ENCODE results near the gene KLHL26.
"Not testable (repeated sequence)": the region's sequence is repeated elsewhere in the genome, so short reads cannot be mapped to it uniquely, and the experiment has no call there.

The KLHL26 gene

DNA sequence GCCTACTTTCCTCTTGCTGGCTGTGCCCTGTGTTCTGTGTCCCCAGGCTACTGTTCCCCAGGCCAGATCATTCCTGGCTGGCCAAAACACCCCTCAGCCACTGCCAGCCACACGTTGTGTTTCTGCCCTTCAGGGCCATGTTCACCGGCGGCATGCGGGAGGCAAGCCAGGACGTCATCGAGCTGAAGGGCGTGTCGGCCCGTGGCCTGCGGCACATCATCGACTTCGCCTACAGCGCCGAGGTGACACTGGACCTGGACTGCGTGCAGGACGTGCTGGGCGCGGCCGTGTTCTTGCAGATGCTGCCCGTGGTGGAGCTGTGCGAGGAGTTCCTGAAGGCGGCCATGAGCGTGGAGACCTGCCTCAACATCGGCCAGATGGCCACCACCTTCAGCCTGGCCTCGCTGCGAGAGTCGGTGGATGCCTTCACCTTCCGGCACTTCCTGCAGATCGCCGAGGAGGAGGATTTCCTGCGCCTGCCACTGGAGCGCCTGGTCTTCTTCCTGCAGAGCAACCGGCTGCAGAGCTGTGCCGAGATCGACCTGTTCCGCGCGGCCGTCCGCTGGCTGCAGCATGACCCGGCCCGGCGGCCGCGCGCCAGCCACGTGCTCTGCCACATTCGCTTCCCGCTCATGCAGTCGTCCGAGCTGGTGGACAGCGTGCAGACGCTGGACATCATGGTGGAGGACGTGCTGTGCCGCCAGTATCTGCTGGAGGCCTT lies 30.9 kb downstream of the KLHL26 start:
- no peak for DNase-seq

DNA sequence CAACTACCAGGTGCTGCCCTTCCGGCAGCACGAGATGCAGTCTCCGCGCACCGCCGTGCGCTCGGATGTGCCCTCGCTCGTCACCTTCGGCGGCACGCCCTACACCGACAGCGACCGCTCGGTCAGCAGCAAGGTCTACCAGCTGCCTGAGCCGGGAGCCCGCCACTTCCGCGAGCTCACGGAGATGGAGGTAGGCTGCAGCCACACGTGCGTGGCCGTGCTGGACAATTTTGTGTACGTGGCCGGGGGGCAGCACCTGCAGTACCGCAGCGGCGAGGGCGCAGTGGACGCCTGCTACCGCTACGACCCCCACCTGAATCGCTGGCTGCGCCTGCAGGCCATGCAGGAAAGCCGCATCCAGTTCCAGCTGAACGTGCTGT lies 31.4 kb downstream of the KLHL26 start:
- DNase-seq, result no peak

DNA sequence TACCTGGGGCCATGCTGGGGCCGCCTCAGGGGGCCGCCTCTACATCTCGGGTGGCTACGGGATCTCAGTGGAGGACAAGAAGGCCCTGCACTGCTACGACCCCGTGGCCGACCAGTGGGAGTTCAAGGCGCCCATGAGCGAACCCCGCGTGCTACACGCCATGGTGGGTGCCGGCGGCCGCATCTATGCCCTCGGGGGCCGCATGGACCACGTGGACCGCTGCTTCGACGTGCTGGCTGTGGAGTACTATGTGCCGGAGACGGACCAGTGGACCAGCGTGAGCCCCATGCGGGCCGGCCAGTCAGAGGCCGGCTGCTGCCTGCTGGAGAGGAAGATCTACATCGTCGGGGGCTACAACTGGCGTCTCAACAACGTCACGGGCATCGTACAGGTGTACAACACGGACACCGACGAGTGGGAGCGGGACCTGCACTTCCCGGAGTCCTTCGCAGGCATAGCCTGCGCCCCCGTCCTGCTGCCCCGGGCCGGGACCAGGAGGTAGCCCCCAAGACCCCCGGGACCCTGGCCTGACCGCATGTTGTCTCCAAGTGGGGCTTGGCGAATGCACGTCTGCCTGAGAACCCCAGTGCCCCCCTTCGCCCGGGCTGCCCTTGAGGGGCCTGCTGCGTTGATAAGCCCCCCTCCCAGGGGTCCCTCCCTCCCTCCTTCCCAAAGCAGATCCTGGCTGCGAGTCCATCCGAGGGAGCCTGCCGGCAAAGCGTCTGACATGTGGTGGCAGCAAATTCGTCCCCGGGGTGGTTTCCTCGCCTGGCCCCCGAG lies 32.1 kb downstream of the KLHL26 start:
- no peak for DNase-seq

GRCh38 chr19:18669524-18669817 lies 32.6 kb downstream of the KLHL26 start:
- DNase-seq, result no peak

DNA sequence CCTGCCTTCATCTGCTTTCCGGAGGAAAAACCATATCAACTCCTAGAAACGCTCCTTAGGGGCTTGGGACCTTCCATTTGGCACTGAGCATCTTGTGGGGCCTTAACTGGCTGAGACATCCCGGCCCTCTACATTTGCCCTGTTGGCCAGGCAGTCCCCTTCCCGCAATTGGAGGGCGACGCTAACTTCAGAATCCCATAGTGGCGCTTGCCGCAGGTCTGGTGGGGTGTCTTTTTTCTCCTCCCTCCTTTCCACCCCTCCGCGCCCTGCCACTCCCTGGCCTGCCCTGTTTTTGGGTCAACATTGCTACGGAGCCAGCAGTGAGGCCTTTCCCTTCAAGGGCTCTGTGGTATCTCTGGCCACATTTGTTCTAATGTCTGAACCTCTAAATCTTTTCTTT lies 33.1 kb downstream of the KLHL26 start:
- DNase-seq, result no peak

DNA sequence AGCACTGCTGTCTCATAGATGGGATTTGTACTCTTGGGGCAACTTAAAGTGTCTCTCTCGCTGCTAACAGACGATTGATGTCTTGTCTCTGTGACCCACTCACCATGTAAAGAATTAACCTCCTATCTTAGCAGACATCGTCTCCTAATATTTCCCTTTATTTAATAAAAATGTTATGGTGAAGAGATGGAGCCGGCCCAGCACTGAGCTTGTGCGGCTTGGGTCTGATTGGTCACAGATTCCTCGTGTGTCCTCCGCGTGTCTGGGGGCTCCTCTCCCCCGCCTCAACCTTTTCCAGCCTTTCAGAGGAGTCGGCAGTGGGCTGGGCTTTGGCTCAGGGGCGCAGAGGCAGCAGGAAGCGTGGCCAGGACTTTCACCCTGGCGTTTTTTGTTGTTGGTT lies 33.5 kb downstream of the KLHL26 start:
- no peak for DNase-seq

DNA sequence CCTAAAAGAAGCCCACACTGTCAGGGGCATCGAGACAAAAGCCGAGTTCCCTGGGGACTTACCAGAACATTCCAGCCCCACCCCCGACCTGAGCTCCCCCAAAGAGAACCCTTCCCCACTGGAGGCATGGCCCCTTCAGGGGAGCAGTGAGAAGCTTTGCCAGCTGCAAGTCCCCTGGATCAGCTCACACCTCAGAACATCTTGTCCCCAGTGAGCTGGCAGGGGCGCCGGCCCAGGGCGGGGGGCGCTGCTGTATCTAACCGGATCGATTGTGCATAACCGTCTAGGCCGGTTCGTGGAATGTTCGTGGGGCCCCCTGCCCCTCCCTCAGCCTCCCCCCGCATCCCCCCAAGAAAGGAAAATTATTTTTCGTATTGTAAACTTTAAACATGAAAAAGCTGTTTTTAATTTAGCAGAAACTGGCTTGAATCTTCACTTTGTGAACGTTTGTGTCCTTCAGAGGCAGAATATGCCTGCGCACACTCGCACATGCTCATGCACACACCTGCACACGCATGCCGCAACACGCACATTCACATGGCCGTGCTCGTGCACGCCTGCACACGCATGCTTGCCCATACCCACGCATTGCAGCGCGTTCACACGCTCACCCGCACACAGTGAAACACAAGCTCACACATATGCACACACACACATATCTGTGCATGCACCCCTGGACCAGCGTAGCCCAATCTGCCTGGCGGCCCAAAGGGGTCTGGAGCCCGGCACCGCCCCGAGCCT lies 34.6 kb downstream of the KLHL26 start:
- DNase-seq, result no peak

GRCh38 chr19:18672044-18672451 lies 35.2 kb downstream of the KLHL26 start:
- no peak for DNase-seq

DNA sequence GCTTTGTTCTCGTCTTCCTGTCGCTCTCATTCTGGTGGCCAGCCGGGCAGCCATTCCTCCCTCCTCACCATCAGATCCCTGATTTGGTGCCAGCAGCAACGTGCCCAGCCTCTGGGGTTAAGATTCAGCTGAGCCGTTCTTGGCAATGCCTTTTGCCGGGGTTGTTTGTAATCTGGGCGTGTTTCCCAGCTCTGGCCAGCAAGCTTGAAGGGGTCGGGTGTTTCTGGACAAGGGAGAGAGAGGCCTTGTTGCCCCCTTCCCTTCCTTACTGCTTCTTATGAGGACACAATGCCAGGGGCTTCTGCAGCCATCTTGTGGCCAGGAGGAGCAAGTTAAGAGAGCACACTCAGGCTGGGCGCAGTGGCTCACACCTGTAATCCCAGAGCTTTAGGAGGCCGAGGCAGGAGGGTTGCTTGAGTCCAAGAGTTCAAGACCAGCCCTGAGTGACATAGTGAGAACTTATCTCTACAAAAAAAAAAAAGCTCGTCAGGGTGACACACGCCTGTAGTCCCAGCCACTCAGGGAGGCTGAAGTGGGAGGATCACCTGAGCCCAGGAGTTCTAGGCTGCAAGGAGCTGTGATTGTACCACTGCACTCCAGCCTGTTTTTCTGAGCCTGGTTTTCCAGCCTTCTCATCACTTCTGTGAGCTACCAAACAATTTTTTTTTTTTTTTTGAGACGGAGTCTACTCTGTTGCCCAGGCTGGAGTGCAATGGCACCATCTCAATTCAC lies 35.9 kb downstream of the KLHL26 start:
- no peak for DNase-seq

- DNase-seq, result no peak
Measured at GRCh38 chr19:18674616-18675015, 37.8 kb downstream of the KLHL26 start.

DNA sequence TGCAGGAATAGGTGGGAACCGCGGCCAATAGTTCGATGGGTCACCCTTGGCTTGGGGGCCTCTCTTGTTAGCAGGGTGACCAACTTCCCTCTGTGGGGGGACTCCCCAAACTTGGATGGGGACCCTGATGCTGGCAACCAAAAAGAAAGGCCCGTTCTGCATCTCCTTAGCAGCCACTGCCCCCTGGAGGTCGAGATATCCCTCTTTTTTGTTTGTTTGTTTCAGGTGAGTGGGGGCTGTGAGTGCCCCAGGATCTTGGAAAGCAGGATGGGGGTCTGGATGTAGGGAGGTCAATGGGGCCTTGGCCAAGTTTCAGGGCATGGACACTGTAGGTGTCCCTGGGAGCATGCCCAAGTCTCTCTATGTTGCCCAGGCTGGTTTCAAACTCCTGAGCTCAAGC lies 39.0 kb downstream of the KLHL26 start:
- DNase-seq, result no peak

DNA sequence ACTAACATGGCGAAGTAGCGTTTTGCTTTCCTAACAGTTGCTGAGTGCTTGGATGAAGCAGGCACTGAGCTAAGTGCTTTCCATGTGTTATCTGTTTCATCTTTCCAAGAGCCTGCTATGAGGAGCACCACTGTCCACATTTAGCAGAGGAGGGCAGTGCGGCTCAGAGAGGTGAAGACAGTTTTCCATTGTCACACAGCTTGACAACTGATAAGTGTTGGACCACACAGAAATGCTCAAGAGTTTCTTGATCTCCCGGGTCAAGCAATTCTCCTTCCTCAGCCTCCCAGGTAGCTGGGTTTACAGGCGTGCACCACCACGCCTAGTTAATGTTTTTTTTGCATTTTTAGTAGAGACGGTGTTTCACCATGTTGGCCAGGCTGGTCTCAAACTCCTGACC lies 39.9 kb downstream of the KLHL26 start:
- DNase-seq, result no peak

DNA sequence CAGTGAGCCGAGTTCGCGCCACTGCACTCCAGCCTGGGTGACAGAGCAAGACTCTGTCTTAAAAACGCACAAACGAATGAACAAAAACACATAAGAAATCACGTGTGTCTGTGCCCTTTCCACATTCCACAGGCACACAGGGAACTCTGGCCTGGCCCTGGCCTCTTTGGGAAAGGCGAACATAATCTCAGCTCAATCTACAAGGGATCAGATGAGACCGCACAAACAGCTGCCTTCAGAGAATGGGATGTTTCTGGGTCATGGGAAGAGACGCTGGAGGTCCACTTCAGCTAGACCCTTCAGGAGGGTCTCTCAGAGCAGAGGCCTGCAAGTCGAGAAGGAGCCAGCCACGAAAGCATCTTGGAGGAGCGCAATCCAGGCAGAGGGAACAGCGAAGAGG lies 40.3 kb downstream of the KLHL26 start:
- no peak for DNase-seq

- DNase-seq, result not testable (repeated sequence)
Measured at GRCh38 chr19:18680148-18680547, 43.3 kb downstream of the KLHL26 start.

- DNase-seq, result no peak
Measured at GRCh38 chr19:18682807-18683108, 45.9 kb downstream of the KLHL26 start.

DNA sequence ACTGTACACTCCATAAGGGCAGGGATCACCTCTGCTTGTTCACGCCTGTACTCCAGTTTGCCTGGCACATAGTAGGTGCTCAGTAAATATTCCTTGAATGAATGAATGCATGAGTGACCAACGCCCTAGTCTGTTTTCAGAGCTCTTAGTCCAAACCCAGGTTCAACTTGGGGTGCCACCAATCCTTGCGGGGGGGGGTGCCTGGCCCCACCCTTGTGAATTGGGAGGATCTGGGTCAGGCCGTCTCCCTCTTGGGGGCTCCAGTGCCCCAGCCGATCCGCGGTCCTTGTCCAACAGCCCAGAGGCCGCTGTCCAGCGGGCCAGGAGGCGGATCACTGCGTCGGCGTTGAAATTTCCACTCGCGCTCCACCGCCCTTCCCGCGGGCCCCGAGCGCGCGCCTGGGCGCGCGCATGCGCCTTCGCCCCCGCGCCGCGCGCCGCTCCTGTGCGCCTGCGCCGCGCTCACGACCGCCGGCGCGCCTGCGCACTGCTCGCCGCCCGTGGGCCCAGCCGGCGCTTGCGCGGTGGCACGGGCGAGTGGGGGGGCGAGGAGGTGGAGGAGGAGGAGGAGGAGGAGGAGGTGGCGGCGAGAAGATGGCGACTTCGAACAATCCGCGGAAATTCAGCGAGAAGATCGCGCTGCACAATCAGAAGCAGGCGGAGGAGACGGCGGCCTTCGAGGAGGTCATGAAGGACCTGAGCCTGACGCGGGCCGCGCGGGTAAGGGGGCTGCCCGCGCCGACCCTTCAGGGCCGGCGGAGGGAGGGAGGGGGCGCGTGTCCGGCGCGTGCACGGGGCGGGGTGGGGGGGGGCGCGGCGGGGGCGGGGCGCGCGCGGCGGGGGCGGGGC lies 46.5 kb downstream of the KLHL26 start, which contains the start of gene CRTC1:
Gene CRTC1, plus strand, starts transcription at position 572 of the 849 bp plus-strand sequence. Its CDS starts 23 bp downstream, at position 595.
- DNase-seq, result peak; percentile 92

DNA sequence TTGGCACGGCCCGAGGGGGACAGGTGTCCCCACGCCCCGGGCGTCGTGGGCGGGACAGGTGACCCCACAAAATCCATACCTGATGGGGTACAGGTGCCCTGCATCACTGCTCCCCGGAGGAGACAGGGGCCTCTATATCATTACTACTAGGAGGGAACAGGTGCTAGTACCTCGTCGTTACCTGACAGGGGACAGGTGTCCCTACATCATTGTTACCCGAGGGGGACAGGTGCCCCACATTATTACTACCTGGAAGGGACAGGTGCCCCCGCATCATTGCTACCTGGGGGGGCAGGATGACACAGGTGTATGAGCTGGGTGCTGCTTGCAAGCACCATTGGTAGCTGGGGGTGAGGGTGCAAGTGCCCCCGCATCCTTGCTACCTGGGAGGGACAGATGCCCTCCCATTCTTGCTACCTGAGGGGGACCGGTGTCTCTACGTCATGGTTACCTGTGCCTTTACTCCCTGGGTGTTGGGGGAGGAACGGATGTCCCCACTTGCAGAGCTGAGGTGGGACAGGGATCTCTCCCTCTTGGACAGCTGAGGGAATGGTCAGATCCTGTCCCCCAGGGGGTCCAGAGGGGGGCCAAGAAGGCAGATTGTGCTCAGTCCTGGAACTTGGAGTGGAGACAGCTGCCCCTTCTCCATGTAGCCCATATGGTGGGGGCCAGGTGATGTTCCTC lies 47.3 kb downstream of the KLHL26 start:
- no peak for DNase-seq

DNA sequence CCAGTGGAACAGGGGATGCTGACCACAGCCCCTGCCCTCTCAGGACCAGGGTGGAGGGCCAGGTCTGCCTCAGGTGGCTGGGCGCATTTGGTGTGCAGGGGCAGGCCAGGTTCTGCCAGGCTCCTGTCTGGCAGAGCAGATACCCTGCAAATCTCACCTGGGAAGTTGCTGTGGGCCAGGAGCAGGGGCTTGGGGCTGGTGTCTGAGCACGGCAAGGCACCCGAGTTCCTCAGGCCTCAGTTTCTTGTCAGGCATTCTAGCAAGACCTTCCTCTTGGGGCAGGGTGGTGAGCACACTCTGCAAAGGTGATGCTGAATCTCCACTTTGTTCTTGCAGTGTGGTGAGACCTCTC lies 47.8 kb downstream of the KLHL26 start:
- DNase-seq, result no peak

- no peak for DNase-seq
Measured at GRCh38 chr19:18685597-18686190, 48.9 kb downstream of the KLHL26 start.

DNA sequence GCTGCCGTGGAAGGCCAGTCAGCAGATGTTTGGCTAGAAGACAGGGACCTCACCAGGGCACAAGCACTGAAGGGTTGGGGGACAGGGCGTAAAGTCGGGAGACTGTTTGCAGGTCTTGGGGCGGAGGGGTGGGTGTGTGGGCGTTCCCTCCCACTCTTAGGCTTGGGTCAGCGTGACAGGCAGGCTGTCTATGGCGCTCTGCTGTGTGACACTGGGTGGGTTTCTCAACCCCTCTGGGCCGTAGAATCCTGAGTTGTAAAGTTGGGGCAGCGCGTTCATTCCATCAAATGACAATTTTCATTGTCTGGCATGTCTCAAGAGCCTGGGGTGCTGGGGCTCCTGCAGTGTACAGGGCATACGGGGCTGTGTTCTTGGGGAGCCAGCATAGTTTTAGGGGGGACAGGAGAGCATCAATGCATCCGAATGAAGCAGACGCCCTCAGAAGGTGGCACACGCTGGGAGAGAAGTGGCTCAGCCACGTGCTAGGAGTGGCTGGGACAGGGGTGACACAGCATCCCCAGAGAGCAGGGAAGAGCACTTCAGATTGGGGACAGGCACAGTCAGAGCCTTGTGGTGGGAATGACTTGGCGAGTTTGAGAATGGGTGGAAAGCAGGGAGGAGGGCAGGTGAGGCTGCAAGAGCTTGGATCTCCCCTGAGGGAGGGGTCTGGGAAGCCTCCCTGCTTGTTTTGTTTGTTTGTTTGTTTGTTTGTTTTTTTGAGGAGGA lies 51.1 kb downstream of the KLHL26 start:
- DNase-seq, result no peak

GRCh38 chr19:18696023-18696422 lies 59.2 kb downstream of the KLHL26 start:
- no peak for DNase-seq

Measured in stimulated activated CD4-positive, alpha-beta T cell treated with anti-CD3 and anti-CD28 coated beads, Interleukin-4, amount 100 ng/mL, for 1 hour (primary cell).